B cell (primary cell): ENCODE measurements around the gene NOVA1. TPM values are rescaled to one million over a fixed set of nuclear protein-coding genes. Genes with fewer than 3 reads are reported as not detected.

ENCODE experiments used
- ATAC-seq: fragments of 200-7000 bp; cut with Tn5 transposase; one replicate; pipeline ENCODE4 v1.10.0; 2021; ENCODE audit warnings: low read depth, mild to moderate bottlenecking, moderate number of reproducible peaks, moderate library complexity
- CTCF ChIA-PET: fragments of 350-600 bp; sonication (Branson Sonifier 250); formaldehyde crosslinking; loops from one replicate; lab custom pipeline; 2021; ENCODE audit warnings: antibody characterized with exemption, inconsistent platforms; lab: Charles Lee
- POLR2A ChIA-PET: fragments of 350-600 bp; sonication (Branson Sonifier 250); formaldehyde crosslinking; loops from one replicate; lab custom pipeline; 2021; ENCODE audit warnings: antibody characterized with exemption; lab: Charles Lee
- DNase-seq: peaks from one replicate; pipeline ENCODE4 v3.0.0; 2013
- H2AFZ ChIP-seq: 2 replicates; pipeline ENCODE4 v1.6.1; 2012; ENCODE audit warnings: mild to moderate bottlenecking, low read depth, low read length; ENCODE audit not compliant: insufficient read depth, poor library complexity, severe bottlenecking
- H3K27ac ChIP-seq, 2 donors: 1 replicate in 1 of 2; 2 replicates in 1 of 2; pipeline ENCODE4 v1.5.1; 2012 to 2013; ENCODE audit warnings: low read length in 2 of 2, mild to moderate bottlenecking in 2 of 2, moderate library complexity in 1 of 2
- H3K27me3 ChIP-seq, 4 experiments: fragments of 200-600 bp in 1 of 4; sonication (generic) in 1 of 4; replicated peaks in 1 of 4; 1 replicate in 2 of 4; 2 replicates in 2 of 4; pipeline versions ENCODE4 v1.6.1 to v1.7.0; 2013 to 2016; ENCODE audit warnings: low read length in 3 of 4, mild to moderate bottlenecking in 2 of 4, mixed read lengths in 1 of 4, moderate library complexity in 1 of 4; ENCODE audit not compliant: insufficient read depth in 4 of 4, control insufficient read depth in 3 of 4; ENCODE audit errors: control extremely low read depth in 1 of 4
- H3K36me3 ChIP-seq, 2 experiments: replicated peaks in 1 of 2; 1 replicate in 1 of 2; 2 replicates in 1 of 2; pipeline versions ENCODE4 v1.6.1 to v1.7.1; 2013; ENCODE audit warnings: low read length in 1 of 2; ENCODE audit not compliant: insufficient read depth in 2 of 2, control insufficient read depth in 1 of 2; ENCODE audit errors: control extremely low read depth in 1 of 2, extremely low read depth in 1 of 2
- H3K4me1 ChIP-seq, 2 donors: fragments of 200-600 bp in 1 of 2; sonication (generic) in 1 of 2; 1 replicate in 1 of 2; 2 replicates in 1 of 2; pipeline versions ENCODE4 v1.5.1 to v1.6.1; 2013 to 2017; ENCODE audit warnings: low read length in 2 of 2; ENCODE audit not compliant: control insufficient read depth in 2 of 2, insufficient read depth in 2 of 2
- H3K4me2 ChIP-seq: replicated peaks from 2 replicates; pipeline ENCODE3; 2012; ENCODE audit warnings: mild to moderate bottlenecking, low read depth, low read length; ENCODE audit not compliant: poor library complexity, severe bottlenecking
- H3K4me3 ChIP-seq, 5 experiments: fragments of 200-600 bp in 1 of 5; sonication (generic) in 1 of 5; 1 replicate in 3 of 5; 2 replicates in 2 of 5; pipeline versions ENCODE4 v1.5.1 to v1.7.0; 2011 to 2016; ENCODE audit warnings: low read length in 4 of 5, mild to moderate bottlenecking in 4 of 5, low read depth in 2 of 5, control low read depth in 1 of 5, moderate library complexity in 1 of 5; ENCODE audit not compliant: insufficient read depth in 1 of 5; ENCODE audit errors: control extremely low read depth in 1 of 5, extremely low read depth in 1 of 5
- H3K79me2 ChIP-seq: fragments of 200-600 bp; sonication (generic); one replicate; pipeline ENCODE4 v1.6.0; 2016; ENCODE audit warnings: low read length; ENCODE audit not compliant: control insufficient read depth, insufficient read depth
- H3K9ac ChIP-seq: fragments of 200-600 bp; sonication (generic); 2 replicates; pipeline ENCODE4 v1.6.1; 2017; ENCODE audit warnings: mild to moderate bottlenecking, low read length, moderate library complexity
- H3K9me3 ChIP-seq, 3 donors: one replicate each; pipeline versions ENCODE4 v1.6.1 to v1.7.1; 2013; ENCODE audit warnings: low read length in 2 of 3; ENCODE audit not compliant: control insufficient read depth in 2 of 3, insufficient read depth in 1 of 3; ENCODE audit errors: control extremely low read depth in 1 of 3
- H4K20me1 ChIP-seq: 2 replicates; pipeline ENCODE4 v1.6.0; 2012; ENCODE audit warnings: mild to moderate bottlenecking, low read length; ENCODE audit not compliant: insufficient read depth, control insufficient read depth, poor library complexity, severe bottlenecking
- H3K27ac Mint-ChIP-seq: one replicate; pipeline ENCODE4 v1.8.0; 2021; ENCODE audit warnings: mixed read lengths
- H3K27me3 Mint-ChIP-seq: one replicate; pipeline ENCODE4 v1.8.0; 2021; ENCODE audit warnings: mixed read lengths
- H3K4me1 Mint-ChIP-seq: one replicate; pipeline ENCODE4 v1.8.0; 2021; ENCODE audit warnings: mixed read lengths
- H3K4me3 Mint-ChIP-seq: one replicate; pipeline ENCODE4 v1.8.0; 2021; ENCODE audit warnings: mixed read lengths
- H3K9me3 Mint-ChIP-seq: one replicate; pipeline ENCODE4 v1.8.0; 2022; ENCODE audit warnings: mixed read lengths; ENCODE audit not compliant: insufficient read depth
- EZH2 ChIP-seq: IDR thresholded peaks from 2 replicates; pipeline ENCODE4 v1.6.1; 2012; ENCODE audit warnings: borderline replicate concordance, low read depth, mild to moderate bottlenecking, moderate library complexity, low read length; ENCODE audit not compliant: insufficient read depth, poor library complexity, severe bottlenecking
- WGBS: methylation state at CpG from one replicate; pipeline ENCODE4 v1.1.5; 2013; ENCODE audit warnings: missing lambda C conversion rate; ENCODE audit not compliant: insufficient coverage; 5-methylcytosine and 5-hydroxymethylcytosine counted together
- intact Hi-C: fragments of 100-400 bp; cut with micrococcal nuclease; formaldehyde crosslinking; loops from one replicate; pipeline ENCODE4 v1.10.0; 2022
- polyA plus RNA-seq: library from polyadenylated mRNA; depleted of rRNA; stranded (reverse); fragments of >200 nt; gene quantifications from 2 replicates; pipeline ENCODE4 v1.2.3, GENCODE V29; 2012
- total RNA-seq, 2 donors: library from RNA; stranded (reverse); fragments of 120-200 nt in 1 of 2; gene quantifications; 1 replicate in 1 of 2; 2 replicates in 1 of 2; pipeline versions ENCODE4 v1.2.3 to v1.2.4, GENCODE V29; 2013 to 2022
- TF ChIP-seq, protein P1 (sequence below): fragments of 200-600 bp; IDR thresholded peaks from one replicate; pipeline ENCODE4 v1.8.0; 2022; ENCODE audit warnings: antibody characterized with exemption, mild to moderate bottlenecking

NOVA1 gene
- total and polyA plus RNA-seq, 2 donors (not counting 1 experiment from before 2014, with no cell fraction given) = not detected

DNA sequence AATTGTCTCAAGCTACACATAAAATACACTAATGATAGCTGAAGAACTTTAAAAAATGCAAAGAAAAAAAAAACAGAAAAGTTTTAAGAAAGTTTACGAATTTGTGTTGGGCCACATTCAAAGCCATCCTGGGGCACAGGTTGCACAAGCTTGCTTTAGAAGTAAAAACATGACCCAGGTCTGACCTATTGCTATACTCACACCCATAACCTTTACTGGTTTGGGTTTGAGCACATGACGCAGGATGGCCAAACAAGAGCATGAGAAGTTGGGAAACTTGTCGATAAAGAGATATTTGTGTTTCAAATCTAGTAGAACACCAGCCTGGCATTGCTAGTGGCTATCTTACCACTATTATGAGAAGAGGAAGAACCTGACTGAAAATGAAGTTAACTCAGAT is 143.7 kb downstream of the NOVA1 start:
- Histone ChIP-seq H3K27me3 (no peaks in the 10 kb centered on the region), H3K4me2 (no peak overlapping the region), H3K9me3 (no peaks in the 10 kb centered on the region), H3K9ac (no peak overlapping the region), H3K36me3 (no peaks in the 10 kb centered on the region), H3K27ac (no peak overlapping the region), H3K4me1 (no peaks in the 10 kb centered on the region), H3K79me2 (no peaks in the 10 kb centered on the region), H3K4me3 (no peak overlapping the region), H4K20me1 (no peaks in the 10 kb centered on the region), H2AFZ (no peak overlapping the region)
- POLR2A ChIA-PET = no interaction called here
- Mint-ChIP-seq H3K4me3 (no peak overlapping the region), H3K9me3 (no peaks in the 10 kb centered on the region), H3K4me1 (no peaks in the 10 kb centered on the region), H3K27me3 (no peaks in the 10 kb centered on the region), H3K27ac (no peak overlapping the region)
- CTCF ChIA-PET = no interaction called here
- no peak for DNase-seq
- intact Hi-C loops = no loop called here
- no peak for ATAC-seq
- no peak for TF ChIP-seq EZH2
- TF ChIP-seq, protein P1, sequence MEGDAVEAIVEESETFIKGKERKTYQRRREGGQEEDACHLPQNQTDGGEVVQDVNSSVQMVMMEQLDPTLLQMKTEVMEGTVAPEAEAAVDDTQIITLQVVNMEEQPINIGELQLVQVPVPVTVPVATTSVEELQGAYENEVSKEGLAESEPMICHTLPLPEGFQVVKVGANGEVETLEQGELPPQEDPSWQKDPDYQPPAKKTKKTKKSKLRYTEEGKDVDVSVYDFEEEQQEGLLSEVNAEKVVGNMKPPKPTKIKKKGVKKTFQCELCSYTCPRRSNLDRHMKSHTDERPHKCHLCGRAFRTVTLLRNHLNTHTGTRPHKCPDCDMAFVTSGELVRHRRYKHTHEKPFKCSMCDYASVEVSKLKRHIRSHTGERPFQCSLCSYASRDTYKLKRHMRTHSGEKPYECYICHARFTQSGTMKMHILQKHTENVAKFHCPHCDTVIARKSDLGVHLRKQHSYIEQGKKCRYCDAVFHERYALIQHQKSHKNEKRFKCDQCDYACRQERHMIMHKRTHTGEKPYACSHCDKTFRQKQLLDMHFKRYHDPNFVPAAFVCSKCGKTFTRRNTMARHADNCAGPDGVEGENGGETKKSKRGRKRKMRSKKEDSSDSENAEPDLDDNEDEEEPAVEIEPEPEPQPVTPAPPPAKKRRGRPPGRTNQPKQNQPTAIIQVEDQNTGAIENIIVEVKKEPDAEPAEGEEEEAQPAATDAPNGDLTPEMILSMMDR = no peak
- WGBS = no CpG with 5 or more reads among the region's 3 CpGs

DNA sequence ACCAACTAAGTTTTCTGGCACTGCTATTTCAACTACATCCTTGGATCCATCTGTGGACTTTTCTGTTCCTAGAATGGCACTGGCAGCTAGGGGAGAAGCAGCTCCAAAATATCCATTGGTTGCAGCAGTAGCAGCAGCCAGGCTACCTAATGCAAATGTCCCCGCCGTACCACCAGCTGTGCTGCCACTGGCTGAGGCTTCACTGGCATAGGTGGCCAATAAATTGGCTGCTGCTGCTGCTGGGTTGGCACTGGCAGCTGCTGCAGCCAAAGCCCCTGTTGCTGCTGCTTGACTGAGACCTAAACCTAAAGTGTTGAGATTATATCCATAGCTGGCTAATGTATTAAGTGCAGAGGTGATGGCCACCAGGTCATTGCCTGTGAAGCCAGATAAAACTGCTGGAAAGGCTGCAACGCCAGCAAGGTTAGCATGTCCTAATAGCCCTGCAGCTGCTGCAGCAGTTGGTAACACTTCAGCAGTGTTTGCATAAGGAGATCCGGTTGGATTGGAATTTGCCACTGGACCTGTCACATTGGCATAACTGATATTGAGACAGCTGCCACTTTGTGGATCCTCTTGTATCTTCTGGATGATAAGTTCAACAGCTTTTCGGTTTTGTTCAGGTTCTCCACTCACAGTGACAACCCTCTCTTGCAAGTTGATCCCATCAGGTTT is 149.5 kb downstream of the NOVA1 start:
- Histone ChIP-seq H3K4me2 (no peak overlapping the region), H3K9me3 (peaks cover 0 to 3% (median 0%) of the 10 kb centered on the region in 3 donors), H3K27me3 (no peaks in the 10 kb centered on the region), H3K9ac (no peak overlapping the region), H3K4me1 (no peaks in the 10 kb centered on the region), H4K20me1 (no peaks in the 10 kb centered on the region), H3K79me2 (no peaks in the 10 kb centered on the region), H3K36me3 (no peaks in the 10 kb centered on the region), H3K27ac (no peak overlapping the region), H3K4me3 (no peak overlapping the region), H2AFZ (no peak overlapping the region)
- H3K4me3 Mint-ChIP-seq = no peak overlapping the region
- no peak overlapping the region for H3K27ac Mint-ChIP-seq
- no peak for DNase-seq
- POLR2A ChIA-PET = no interaction called here
- no peaks in the 10 kb centered on the region for H3K27me3 Mint-ChIP-seq
- intact Hi-C loops = no loop called here
- CTCF ChIA-PET = no interaction called here
- no peaks in the 10 kb centered on the region for H3K4me1 Mint-ChIP-seq
- no peak for ATAC-seq
- H3K9me3 Mint-ChIP-seq = peaks cover 4% of the 10 kb centered on the region
- WGBS = 86% methylated on average over 4 of the region's 5 CpGs
- TF ChIP-seq, protein P1 = no peak
- no peak for TF ChIP-seq EZH2
